Kidney epithelial cell (primary cell): ENCODE results near the gene FMN1. TPM values are rescaled to one million over a fixed set of nuclear protein-coding genes. Genes with fewer than 3 reads are reported as not detected.

Experiments used
- DNase-seq: peaks from one replicate; pipeline ENCODE4 v3.0.0-alpha.2; 2010; ENCODE audit warnings: low read depth
- H3K27me3 ChIP-seq: 2 replicates; pipeline ENCODE4 v1.6.0; 2011; ENCODE audit warnings: low read length; ENCODE audit not compliant: control insufficient read depth, insufficient read depth
- H3K36me3 ChIP-seq: 2 replicates; pipeline ENCODE4 v1.5.1; 2011; ENCODE audit warnings: low read length; ENCODE audit not compliant: control insufficient read depth, insufficient read depth
- H3K4me3 ChIP-seq: 2 replicates; pipeline ENCODE4 v1.5.1; 2011; ENCODE audit warnings: low read depth, mild to moderate bottlenecking, control low read depth, low read length
- total RNA-seq: library from RNA; depleted of rRNA; stranded (reverse); fragments of >200 nt; gene quantifications from 2 replicates; pipeline ENCODE4 v1.2.3, GENCODE V29; 2015
- TF ChIP-seq, protein P1 (sequence below): IDR thresholded peaks from 2 replicates; pipeline ENCODE4 v1.5.1; 2011; ENCODE audit warnings: mild to moderate bottlenecking, moderate library complexity, low read length, control low read depth, inconsistent platforms; ENCODE audit not compliant: insufficient read depth, poor library complexity, severe bottlenecking

The FMN1 gene
- total RNA-seq, 1 donor from 2014 or later = 4.5 TPM

DNA sequence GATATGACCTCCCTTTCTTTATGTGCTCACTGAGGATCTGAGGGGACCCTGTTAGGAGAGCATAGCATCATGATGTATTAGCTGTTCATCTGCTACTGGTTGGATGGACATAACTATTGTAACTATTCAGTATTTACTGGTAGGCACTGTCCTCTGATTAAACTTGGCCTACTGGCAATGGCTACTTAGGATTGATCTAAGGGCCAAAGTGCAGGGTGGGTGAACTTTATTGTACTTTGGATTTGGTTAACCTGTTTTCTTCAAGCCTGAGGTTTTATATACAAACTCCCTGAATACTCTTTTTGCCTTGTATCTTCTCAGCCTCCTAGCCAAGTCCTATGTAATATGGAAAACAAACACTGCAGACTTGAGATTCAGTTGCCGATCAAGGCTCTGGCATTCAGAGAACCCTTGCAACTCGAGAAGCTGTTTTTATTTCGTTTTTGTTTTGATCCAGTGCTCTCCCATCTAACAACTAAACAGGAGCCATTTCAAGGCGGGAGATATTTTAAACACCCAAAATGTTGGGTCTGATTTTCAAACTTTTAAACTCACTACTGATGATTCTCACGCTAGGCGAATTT, 461.8 kb downstream of the FMN1 start:
- no peak overlapping the region for H3K4me3 ChIP-seq
- no peak for DNase-seq
- no peaks in the 10 kb centered on the region for H3K36me3 ChIP-seq
- TF ChIP-seq, protein P1, sequence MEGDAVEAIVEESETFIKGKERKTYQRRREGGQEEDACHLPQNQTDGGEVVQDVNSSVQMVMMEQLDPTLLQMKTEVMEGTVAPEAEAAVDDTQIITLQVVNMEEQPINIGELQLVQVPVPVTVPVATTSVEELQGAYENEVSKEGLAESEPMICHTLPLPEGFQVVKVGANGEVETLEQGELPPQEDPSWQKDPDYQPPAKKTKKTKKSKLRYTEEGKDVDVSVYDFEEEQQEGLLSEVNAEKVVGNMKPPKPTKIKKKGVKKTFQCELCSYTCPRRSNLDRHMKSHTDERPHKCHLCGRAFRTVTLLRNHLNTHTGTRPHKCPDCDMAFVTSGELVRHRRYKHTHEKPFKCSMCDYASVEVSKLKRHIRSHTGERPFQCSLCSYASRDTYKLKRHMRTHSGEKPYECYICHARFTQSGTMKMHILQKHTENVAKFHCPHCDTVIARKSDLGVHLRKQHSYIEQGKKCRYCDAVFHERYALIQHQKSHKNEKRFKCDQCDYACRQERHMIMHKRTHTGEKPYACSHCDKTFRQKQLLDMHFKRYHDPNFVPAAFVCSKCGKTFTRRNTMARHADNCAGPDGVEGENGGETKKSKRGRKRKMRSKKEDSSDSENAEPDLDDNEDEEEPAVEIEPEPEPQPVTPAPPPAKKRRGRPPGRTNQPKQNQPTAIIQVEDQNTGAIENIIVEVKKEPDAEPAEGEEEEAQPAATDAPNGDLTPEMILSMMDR = no peak
- no peaks in the 10 kb centered on the region for H3K27me3 ChIP-seq

DNA sequence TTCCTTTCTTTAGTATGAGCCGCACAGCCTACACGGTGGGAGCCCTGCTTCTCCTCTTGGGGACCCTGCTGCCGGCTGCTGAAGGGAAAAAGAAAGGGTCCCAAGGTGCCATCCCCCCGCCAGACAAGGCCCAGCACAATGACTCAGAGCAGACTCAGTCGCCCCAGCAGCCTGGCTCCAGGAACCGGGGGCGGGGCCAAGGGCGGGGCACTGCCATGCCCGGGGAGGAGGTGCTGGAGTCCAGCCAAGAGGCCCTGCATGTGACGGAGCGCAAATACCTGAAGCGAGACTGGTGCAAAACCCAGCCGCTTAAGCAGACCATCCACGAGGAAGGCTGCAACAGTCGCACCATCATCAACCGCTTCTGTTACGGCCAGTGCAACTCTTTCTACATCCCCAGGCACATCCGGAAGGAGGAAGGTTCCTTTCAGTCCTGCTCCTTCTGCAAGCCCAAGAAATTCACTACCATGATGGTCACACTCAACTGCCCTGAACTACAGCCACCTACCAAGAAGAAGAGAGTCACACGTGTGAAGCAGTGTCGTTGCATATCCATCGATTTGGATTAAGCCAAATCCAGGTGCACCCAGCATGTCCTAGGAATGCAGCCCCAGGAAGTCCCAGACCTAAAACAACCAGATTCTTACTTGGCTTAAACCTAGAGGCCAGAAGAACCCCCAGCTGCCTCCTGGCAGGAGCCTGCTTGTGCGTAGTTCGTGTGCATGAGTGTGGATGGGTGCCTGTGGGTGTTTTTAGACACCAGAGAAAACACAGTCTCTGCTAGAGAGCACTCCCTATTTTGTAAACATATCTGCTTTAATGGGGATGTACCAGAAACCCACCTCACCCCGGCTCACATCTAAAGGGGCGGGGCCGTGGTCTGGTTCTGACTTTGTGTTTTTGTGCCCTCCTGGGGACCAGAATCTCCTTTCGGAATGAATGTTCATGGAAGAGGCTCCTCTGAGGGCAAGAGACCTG, 463.5 kb downstream of the FMN1 start:
- TF ChIP-seq, protein P1 = no peak
- Histone ChIP-seq H3K27me3 (no peaks in the 10 kb centered on the region), H3K36me3 (no peaks in the 10 kb centered on the region), H3K4me3 (no peak overlapping the region)
- DNase-seq = peak; percentile 61

DNA sequence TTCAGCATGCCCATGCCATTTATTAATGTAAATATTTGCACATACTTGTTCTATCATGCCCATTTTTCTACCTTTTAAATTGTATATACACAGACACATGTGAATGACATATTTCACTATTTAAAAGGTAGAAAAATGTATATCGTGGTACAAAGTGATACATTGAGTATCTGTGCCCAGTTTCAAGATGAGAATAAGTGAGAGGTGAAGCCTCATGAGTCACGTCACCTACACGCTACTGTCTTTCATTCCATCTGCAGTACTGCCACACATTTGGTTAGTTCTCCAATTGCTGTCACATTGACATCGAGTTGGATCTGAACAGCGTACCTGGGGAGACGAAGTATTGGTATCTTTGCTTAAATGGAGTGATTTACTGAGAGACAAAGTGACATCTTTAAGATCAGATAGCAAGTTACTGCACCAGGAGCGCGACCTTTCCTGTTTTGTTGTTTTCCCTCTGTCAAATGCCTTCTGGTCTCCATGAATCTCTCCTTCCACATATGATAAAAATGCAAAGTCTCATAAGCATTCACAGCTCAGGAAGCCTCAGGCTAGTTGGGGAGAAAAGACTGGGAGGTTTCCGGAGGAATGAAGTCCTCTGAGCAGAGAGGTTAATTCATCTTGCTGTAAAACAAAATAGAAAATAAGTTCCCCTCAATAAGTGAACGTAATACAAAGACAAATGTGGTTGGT, 464.7 kb downstream of the FMN1 start:
- TF ChIP-seq, protein P1 = no peak
- no peaks in the 10 kb centered on the region for H3K36me3 ChIP-seq
- no peak overlapping the region for H3K4me3 ChIP-seq
- no peak for DNase-seq
- no peaks in the 10 kb centered on the region for H3K27me3 ChIP-seq

DNA sequence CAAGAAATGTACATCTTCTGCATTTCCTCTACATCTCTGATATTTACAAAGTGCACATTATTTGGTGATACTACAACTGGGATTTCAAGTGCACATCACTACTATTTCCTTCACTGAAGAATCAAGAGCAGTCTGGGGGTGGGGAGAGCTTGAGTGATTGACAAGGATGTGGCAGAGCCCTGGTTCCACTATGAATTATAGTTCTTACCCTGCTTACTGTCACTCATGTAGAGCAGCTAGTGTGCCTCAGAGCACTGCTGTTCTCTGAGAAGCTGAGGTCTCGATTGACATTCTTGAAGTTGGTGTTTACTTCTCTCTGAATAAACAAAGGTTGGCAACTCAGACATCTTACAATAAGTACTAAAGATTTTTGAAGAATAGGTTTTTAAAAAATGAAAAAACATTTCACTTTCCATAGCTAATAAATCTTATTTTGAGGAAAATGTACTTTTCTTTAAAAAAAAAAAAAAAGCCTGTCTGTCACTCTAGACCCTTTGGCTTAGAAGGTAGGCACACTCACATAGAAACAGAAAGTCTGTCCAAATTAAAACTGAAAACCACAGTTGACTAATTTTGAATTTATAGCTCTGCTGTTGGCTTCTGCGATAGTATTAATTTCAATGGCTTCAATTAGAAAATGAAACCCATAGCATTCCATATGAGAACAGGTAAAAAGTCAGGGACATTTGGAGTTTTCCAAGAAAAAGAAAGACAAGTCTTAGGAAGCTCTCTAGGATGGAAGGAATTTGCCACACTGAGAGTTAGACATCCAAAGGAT, 471.2 kb downstream of the FMN1 start:
- no peaks in the 10 kb centered on the region for H3K36me3 ChIP-seq
- no peak overlapping the region for H3K4me3 ChIP-seq
- DNase-seq = no peak
- TF ChIP-seq, protein P1 = no peak
- peaks cover 7% of the 10 kb centered on the region for H3K27me3 ChIP-seq

DNA sequence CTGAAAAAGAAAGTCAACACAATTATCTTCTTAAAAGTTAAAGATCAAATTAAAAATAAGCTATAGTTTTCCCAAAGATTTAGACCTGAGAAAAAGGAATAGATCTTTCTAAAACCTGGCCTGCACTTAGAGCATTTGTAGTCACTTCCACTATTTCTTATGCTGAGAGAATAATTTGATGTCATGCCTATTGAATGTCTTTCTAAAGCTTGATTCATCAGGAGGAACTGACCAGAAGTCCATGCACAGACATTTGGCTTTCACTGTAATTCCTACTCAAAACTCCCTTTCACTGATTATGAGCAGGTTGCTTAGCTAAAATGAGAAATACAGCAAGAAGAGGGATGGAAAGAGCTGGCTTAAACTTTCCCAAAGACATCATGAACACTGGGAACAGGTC, 472.4 kb downstream of the FMN1 start:
- H3K36me3 ChIP-seq = no peaks in the 10 kb centered on the region
- peaks cover 10% of the 10 kb centered on the region for H3K27me3 ChIP-seq
- DNase-seq = no peak
- no peak overlapping the region for H3K4me3 ChIP-seq
- TF ChIP-seq, protein P1 = no peak
